ENCODE data around the gene MUC20. TPM values are rescaled to one million over a fixed set of nuclear protein-coding genes. Genes with fewer than 3 reads are reported as not detected.
A peak's percentile ranks its signal among the peaks of the same experiment; 100 is the strongest.
"Not testable (repeated sequence)": the region's sequence is repeated elsewhere in the genome, so short reads cannot be mapped to it uniquely, and the experiment has no call there.

MUC20 gene, protein sequence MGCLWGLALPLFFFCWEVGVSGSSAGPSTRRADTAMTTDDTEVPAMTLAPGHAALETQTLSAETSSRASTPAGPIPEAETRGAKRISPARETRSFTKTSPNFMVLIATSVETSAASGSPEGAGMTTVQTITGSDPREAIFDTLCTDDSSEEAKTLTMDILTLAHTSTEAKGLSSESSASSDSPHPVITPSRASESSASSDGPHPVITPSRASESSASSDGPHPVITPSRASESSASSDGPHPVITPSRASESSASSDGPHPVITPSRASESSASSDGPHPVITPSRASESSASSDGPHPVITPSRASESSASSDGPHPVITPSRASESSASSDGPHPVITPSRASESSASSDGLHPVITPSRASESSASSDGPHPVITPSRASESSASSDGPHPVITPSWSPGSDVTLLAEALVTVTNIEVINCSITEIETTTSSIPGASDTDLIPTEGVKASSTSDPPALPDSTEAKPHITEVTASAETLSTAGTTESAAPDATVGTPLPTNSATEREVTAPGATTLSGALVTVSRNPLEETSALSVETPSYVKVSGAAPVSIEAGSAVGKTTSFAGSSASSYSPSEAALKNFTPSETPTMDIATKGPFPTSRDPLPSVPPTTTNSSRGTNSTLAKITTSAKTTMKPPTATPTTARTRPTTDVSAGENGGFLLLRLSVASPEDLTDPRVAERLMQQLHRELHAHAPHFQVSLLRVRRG
- total RNA-seq: 100 to 1,000 TPM in 2 of 3 donors, 10 to 100 TPM in 1; 29.5 to 147 (median 112) TPM
- long read RNA-seq, donor 1, transcript MUC20-204 (3 exons, 2,842 nt): major isoform, 9 of 10 reads
- long read RNA-seq, donor 1, partial matches to known transcripts: 1 of 10 reads
- long read RNA-seq, donor 1, other reads (novel, unspliced or antisense): 0 of 10 reads
- long read RNA-seq, donor 2, transcript MUC20-204 (3 exons, 2,842 nt): major isoform, 10 of 19 reads
- long read RNA-seq, donor 2, partial matches to known transcripts: 1 of 19 reads
- long read RNA-seq, donor 2, other reads (novel, unspliced or antisense): 7 of 19 reads

DNA sequence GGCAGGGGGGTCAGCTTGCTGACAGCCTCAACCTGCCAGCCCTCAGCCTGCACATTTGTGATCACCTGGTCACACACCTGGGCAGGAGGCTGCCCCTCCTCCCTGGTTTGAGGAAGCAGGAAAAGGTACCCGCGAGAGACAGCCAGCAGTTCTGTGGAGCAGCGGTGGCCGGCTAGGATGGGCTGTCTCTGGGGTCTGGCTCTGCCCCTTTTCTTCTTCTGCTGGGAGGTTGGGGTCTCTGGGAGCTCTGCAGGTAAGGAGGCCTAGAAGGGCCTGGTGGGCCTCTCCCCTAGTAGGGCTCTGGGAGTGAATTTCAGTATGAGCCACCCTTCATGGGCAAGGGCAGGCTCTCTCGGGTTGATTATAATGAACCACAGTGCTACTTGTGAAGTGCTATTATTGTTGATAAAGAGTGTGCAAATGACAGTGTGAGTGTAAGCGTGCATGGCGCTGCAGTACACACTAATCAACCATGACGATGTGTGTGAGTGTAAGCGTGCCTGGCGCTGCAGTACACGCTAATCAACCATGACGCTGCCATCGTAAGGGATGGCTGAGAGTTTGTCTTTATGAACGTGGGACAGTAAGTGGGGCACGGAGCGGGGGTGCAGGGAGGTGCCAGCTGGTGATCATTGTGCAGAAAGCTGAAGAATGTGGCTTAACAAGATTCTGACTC is at the start of gene MUC20:
TSS of gene MUC20 (plus strand) at position 148 of the 676 bp plus-strand sequence. CDS start at position 178, 30 bp downstream.
- H3K4me1 ChIP-seq (ENCODE audit: low read depth); intact Hi-C loops (cut with DNase I, micrococcal nuclease); H3K36me3 ChIP-seq (ENCODE audit: low read depth); H3K4me3 ChIP-seq; H3K9me3 ChIP-seq: not testable (repeated sequence)
- peak; percentile 83 for ATAC-seq
- peak; percentile 74 to 85 (median 77) for DNase-seq

- ATAC-seq; intact Hi-C loops (cut with DNase I, micrococcal nuclease); H3K9me3 ChIP-seq; H3K4me1 ChIP-seq (ENCODE audit: low read depth); H3K4me3 ChIP-seq; DNase-seq: not testable (repeated sequence)
- H3K36me3 ChIP-seq (ENCODE audit: low read depth): peaks cover 23% of the 10 kb centered on the region
Observed at GRCh38 chr3:195671283-195671682, 49.5 kb upstream of the MUC20 start.

- H3K9me3 ChIP-seq; ATAC-seq; H3K4me1 ChIP-seq (ENCODE audit: low read depth); DNase-seq; H3K4me3 ChIP-seq; intact Hi-C loops (cut with DNase I, micrococcal nuclease): not testable (repeated sequence)
- peaks cover 22% of the 10 kb centered on the region for H3K36me3 ChIP-seq (ENCODE audit: low read depth)
Observed at GRCh38 chr3:195673711-195674110, 47.1 kb upstream of the MUC20 start.

GRCh38 chr3:195678391-195679015 is 42.3 kb upstream of the MUC20 start:
- not testable (repeated sequence) for DNase-seq, ATAC-seq

DNA sequence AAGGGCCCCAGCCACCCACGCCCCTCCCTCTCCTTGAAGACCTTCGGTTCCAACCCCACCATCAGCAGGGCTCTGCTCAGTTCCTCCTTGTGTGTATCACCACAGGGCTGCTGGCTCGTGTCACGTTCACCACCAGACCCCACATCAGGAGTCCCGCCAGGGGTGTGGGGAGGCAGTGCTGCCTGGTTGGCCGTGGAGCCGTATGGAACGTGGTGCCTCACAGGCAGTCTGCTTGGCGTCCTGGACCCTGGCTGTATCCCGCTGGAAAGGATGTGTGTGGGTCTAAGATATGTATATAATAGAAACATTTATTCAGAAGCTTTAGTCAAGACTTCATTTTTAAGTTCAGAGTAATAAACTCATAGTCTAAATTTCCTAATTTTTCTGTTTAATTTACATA is 40.1 kb upstream of the MUC20 start:
- intact Hi-C loops (cut with DNase I, micrococcal nuclease); H3K9me3 ChIP-seq; DNase-seq; H3K4me3 ChIP-seq; ATAC-seq; H3K36me3 ChIP-seq (ENCODE audit: low read depth): not testable (repeated sequence)
- peaks cover 17% of the 10 kb centered on the region for H3K4me1 ChIP-seq (ENCODE audit: low read depth)

More at GRCh38 chr3:195678391-195679015, 42.3 kb upstream of the MUC20 start:
- H3K4me3 ChIP-seq; H3K9me3 ChIP-seq; H3K4me1 ChIP-seq (ENCODE audit: low read depth); intact Hi-C loops (cut with DNase I, micrococcal nuclease): not testable (repeated sequence)
- peaks cover 16% of the 10 kb centered on the region for H3K36me3 ChIP-seq (ENCODE audit: low read depth)

- DNase-seq; H3K9me3 ChIP-seq; H3K4me3 ChIP-seq; intact Hi-C loops (cut with DNase I, micrococcal nuclease): not testable (repeated sequence)
- Histone ChIP-seq H3K36me3 (ENCODE audit: low read depth) (peaks cover 12% of the 10 kb centered on the region), H3K4me1 (ENCODE audit: low read depth) (peaks cover 17% of the 10 kb centered on the region)
- peak; percentile 67 for ATAC-seq
Observed at GRCh38 chr3:195681458-195682103, 39.2 kb upstream of the MUC20 start.

DNA sequence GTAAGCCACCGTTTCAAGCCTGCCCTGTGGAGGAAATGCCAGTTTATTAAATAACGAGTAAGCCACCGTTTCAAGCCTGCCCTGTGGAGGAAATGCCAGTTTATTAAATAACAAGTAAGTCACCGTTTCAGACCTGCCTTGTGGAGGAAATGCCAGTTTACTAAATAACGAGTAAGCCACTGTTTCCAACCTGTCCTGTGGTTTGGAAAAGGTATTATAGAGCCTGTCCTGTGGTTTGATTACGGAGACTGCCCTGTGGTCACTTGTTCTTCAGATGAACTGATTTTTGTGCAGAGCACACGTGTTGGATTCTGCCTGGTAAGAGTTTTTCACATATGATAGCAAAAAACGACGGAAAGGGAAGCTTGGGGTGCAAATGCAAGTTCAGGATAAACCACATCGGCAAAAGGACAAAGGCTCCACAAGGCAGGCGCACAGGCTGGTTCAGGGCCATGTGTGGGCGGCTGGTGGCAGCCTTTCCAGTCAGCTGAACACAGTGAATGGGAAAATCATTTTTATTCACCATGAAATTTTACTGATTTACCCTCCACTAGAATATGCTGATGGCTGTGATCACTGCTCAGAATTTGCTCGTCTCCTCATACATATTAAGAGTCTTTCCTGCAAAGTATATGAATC is 38.6 kb upstream of the MUC20 start:
- H3K9me3 ChIP-seq; H3K4me3 ChIP-seq; intact Hi-C loops (cut with DNase I, micrococcal nuclease); DNase-seq; ATAC-seq: not testable (repeated sequence)
- H3K4me1 ChIP-seq (ENCODE audit: low read depth): peaks cover 17% of the 10 kb centered on the region
- peaks cover 11% of the 10 kb centered on the region for H3K36me3 ChIP-seq (ENCODE audit: low read depth)

- DNase-seq (peak; percentile 43 to 80 (median 62)), ATAC-seq (peak; percentile 82)
- H3K4me3 ChIP-seq; intact Hi-C loops (cut with DNase I, micrococcal nuclease); H3K9me3 ChIP-seq: not testable (repeated sequence)
- Histone ChIP-seq H3K36me3 (ENCODE audit: low read depth) (peaks cover 11% of the 10 kb centered on the region), H3K4me1 (ENCODE audit: low read depth) (peaks cover 17% of the 10 kb centered on the region)
Observed at GRCh38 chr3:195683722-195684526, 36.9 kb upstream of the MUC20 start.

DNA sequence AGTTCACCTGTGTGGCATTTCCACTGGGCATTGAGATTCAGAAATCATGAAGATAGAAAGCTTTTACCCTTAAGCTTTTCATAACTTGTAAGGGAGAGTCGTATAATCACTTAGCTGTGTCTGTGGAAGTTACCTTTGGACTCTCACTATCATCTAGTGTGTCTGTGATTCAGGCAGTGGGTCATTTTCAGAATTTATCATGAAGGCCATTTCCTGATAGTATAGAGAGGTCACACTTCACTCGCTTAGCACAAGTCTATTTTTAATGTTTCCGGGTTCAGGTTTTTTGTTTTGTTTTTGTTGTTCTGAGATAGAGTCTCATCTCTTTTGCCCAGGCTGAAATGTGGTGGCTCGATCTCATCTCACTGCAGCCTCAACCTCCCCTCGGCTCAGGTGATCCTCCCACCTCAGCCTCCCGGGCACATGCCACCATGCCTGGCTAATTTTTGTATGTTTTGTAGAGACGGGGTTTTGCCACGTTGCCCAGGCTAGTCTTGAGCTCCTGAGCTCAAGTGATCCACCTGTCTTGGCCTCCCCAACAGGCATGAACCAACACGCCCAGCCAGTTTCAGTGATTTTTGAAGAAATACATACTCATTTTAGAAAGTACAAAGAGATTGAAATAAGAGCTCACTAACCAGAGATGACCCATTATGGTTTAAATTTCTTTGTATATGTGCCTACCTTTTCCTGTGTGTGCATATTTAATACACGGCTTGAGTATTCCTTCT is 36.1 kb upstream of the MUC20 start:
- H3K9me3 ChIP-seq; intact Hi-C loops (cut with DNase I, micrococcal nuclease); H3K4me3 ChIP-seq; DNase-seq: not testable (repeated sequence)
- peak; percentile 86 for ATAC-seq
- Histone ChIP-seq H3K4me1 (ENCODE audit: low read depth) (peaks cover 17% of the 10 kb centered on the region), H3K36me3 (ENCODE audit: low read depth) (peaks cover 11% of the 10 kb centered on the region)

DNA sequence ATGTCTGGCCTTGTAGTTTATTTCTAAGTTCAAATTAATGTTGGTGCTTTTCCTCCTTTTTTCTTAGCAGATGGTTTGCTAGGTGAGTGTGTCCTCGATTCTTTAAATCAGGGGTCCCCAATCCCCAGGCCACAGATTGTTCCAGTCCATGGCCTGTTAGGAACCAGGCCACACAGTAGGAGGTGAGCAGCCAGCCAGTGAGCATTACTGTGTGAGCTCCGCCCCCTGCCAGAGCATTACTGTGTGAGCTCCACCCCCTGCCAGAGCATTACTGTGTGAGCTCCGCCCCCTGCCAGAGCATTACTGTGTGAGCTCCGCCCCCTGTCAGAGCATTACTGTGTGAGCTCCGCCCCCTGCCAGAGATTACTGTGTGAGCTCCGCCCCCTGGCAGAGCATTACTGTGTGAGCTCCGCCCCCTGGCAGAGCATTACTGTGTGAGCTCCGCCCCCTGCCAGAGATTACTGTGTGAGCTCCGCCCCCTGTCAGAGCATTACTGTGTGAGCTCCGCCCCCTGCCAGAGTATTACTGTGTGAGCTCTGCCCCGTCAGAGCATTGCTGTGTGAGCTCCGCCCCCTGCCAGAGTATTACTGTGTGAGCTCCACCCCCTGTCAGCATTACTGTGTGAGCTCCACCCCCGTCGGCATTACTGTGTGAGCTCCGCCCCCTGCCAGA is 34.1 kb upstream of the MUC20 start:
- H3K4me1 ChIP-seq (ENCODE audit: low read depth): peaks cover 17% of the 10 kb centered on the region
- H3K4me3 ChIP-seq; H3K9me3 ChIP-seq; ATAC-seq; intact Hi-C loops (cut with DNase I, micrococcal nuclease): not testable (repeated sequence)
- H3K36me3 ChIP-seq (ENCODE audit: low read depth): peaks cover 11% of the 10 kb centered on the region
- DNase-seq: peak in 1 of 3 donors; percentile 65

All from mucosa of descending colon (tissue), 3 donors.